ENCODE measurements around the gene WDFY3.

WDFY3 gene

DNA sequence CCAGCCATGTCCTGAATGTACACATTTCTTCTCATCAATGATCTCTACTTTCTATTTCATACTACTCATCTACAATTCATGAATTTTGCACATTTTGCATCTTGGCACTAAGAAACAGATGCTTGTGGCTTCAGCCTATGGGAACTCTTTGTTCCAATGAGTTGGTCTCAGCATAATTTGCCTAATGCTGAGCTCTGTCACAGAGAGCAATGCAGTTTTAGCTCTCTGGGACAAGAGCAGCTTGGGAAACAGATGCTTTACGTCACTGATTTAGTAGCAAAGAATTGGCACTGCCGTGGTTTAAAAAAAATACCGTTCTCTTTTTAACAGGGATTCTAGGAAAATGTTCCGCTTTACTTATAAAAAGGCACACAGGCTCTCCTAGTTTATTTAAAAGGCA, 162.4 kb downstream of the WDFY3 start:
- Histone ChIP-seq H3K4me3 (ENCODE audit: insufficient read depth, low read length, poor library complexity, severe bottlenecking) (no peak overlapping the region), H3K79me2 (ENCODE audit: insufficient read depth, low read length) (no peaks in the 10 kb centered on the region), H3K4me2 (ENCODE audit: low read depth, low read length, poor library complexity, severe bottlenecking) (no peak overlapping the region), H3K27me3 (ENCODE audit: low read length) (no peaks in the 10 kb centered on the region), H3K9ac (ENCODE audit: low read length) (no peak overlapping the region), H2AFZ (ENCODE audit: low read depth, low read length, severe bottlenecking) (no peak overlapping the region), H3K27ac (ENCODE audit: low read depth, low read length) (no peak overlapping the region), H3F3A (ENCODE audit: insufficient read depth) (no peaks in the 10 kb centered on the region), H4K20me1 (ENCODE audit: low read depth, low read length) (no peaks in the 10 kb centered on the region), H3K9me3 (ENCODE audit: insufficient read depth, low read length) (no peaks in the 10 kb centered on the region), H3K9me2 (replicated peaks; ENCODE audit: insufficient read depth, low read length) (no peaks in the 10 kb centered on the region), H3K36me3 (ENCODE audit: low read length) (no peaks in the 10 kb centered on the region)
- TF ChIP-seq, protein P1, sequence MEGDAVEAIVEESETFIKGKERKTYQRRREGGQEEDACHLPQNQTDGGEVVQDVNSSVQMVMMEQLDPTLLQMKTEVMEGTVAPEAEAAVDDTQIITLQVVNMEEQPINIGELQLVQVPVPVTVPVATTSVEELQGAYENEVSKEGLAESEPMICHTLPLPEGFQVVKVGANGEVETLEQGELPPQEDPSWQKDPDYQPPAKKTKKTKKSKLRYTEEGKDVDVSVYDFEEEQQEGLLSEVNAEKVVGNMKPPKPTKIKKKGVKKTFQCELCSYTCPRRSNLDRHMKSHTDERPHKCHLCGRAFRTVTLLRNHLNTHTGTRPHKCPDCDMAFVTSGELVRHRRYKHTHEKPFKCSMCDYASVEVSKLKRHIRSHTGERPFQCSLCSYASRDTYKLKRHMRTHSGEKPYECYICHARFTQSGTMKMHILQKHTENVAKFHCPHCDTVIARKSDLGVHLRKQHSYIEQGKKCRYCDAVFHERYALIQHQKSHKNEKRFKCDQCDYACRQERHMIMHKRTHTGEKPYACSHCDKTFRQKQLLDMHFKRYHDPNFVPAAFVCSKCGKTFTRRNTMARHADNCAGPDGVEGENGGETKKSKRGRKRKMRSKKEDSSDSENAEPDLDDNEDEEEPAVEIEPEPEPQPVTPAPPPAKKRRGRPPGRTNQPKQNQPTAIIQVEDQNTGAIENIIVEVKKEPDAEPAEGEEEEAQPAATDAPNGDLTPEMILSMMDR (IDR thresholded peaks at IDR 0.05; ENCODE audit: insufficient read depth, low read length, poor library complexity, severe bottlenecking): no peak
- TF ChIP-seq EZH2phosphoT487 (conservative IDR thresholded peaks at IDR 0.05; ENCODE audit: low read length): no peak

DNA sequence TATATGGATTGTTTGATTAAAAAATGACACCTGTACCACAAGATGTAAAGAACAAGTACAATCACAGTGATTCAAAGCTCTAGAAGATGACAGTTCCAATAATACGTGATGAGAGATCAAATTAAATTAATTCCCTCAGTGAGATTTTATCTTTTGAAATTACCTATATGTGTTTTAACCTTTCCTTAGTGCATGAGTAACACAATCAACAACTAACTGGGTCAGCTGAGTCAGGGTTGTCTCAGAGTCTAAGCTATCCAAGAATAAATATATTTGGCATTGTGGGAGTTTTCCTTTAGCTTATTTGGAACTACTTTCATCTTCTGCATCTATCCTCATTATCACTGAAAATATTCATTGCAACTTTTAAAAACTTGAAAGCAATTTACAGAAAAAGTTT, 162.8 kb downstream of the WDFY3 start:
- Histone ChIP-seq H3K36me3 (ENCODE audit: low read length) (no peaks in the 10 kb centered on the region), H3K27me3 (ENCODE audit: low read length) (no peaks in the 10 kb centered on the region), H3K9ac (ENCODE audit: low read length) (no peak overlapping the region), H2AFZ (ENCODE audit: low read depth, low read length, severe bottlenecking) (no peak overlapping the region), H3K27ac (ENCODE audit: low read depth, low read length) (no peak overlapping the region), H3K9me2 (replicated peaks; ENCODE audit: insufficient read depth, low read length) (no peaks in the 10 kb centered on the region), H3K79me2 (ENCODE audit: insufficient read depth, low read length) (no peaks in the 10 kb centered on the region), H3K4me3 (ENCODE audit: insufficient read depth, low read length, poor library complexity, severe bottlenecking) (no peak overlapping the region), H3F3A (ENCODE audit: insufficient read depth) (no peaks in the 10 kb centered on the region), H4K20me1 (ENCODE audit: low read depth, low read length) (no peaks in the 10 kb centered on the region), H3K9me3 (ENCODE audit: insufficient read depth, low read length) (no peaks in the 10 kb centered on the region), H3K4me2 (ENCODE audit: low read depth, low read length, poor library complexity, severe bottlenecking) (no peak overlapping the region)
- no peak for TF ChIP-seq EZH2phosphoT487 (conservative IDR thresholded peaks at IDR 0.05; ENCODE audit: low read length)
- TF ChIP-seq, protein P1 (IDR thresholded peaks at IDR 0.05; ENCODE audit: insufficient read depth, low read length, poor library complexity, severe bottlenecking): no peak

DNA sequence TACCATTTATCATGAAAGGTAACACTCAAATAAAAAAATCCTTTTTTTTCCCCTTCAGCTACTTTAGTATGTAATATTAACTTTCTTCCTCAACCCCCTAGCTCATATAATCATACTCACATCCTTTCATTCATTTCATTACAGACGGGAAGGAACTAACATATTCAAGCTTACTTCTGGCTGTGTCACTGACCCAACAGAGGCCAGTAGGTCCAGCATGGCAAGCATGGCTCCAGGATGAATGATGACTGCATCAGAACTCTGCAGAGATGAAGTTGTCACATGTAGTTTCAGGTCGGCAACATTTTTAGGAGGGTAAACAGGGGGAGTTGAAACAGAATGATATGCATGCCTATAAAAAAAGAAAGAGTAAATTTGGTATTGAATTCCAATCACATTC, 163.4 kb downstream of the WDFY3 start:
- Histone ChIP-seq H3K27me3 (ENCODE audit: low read length) (no peaks in the 10 kb centered on the region), H2AFZ (ENCODE audit: low read depth, low read length, severe bottlenecking) (no peak overlapping the region), H4K20me1 (ENCODE audit: low read depth, low read length) (no peaks in the 10 kb centered on the region), H3K27ac (ENCODE audit: low read depth, low read length) (no peak overlapping the region), H3K4me3 (ENCODE audit: insufficient read depth, low read length, poor library complexity, severe bottlenecking) (no peak overlapping the region), H3K9ac (ENCODE audit: low read length) (no peak overlapping the region), H3K4me2 (ENCODE audit: low read depth, low read length, poor library complexity, severe bottlenecking) (no peak overlapping the region), H3K36me3 (ENCODE audit: low read length) (no peaks in the 10 kb centered on the region), H3K9me2 (replicated peaks; ENCODE audit: insufficient read depth, low read length) (no peaks in the 10 kb centered on the region), H3K79me2 (ENCODE audit: insufficient read depth, low read length) (no peaks in the 10 kb centered on the region), H3K9me3 (ENCODE audit: insufficient read depth, low read length) (no peaks in the 10 kb centered on the region), H3F3A (ENCODE audit: insufficient read depth) (no peaks in the 10 kb centered on the region)
- TF ChIP-seq, protein P1 (IDR thresholded peaks at IDR 0.05; ENCODE audit: insufficient read depth, low read length, poor library complexity, severe bottlenecking): no peak
- TF ChIP-seq EZH2phosphoT487 (conservative IDR thresholded peaks at IDR 0.05; ENCODE audit: low read length): no peak

Data from SU-DHL-6 (cell line).